Right lobe of liver (tissue), 4 donors: Measurements from ENCODE around the gene RBM39.

ENCODE experiments used
- CTCF ChIP-seq, 4 donors: fragments of 200-600 bp in 3 of 4; fragments of 450-650 bp in 1 of 4; IDR thresholded peaks; one replicate each; pipeline versions ENCODE4 v1.5.1 to v1.8.0; 2016 to 2022; ENCODE audit warnings: antibody characterized with exemption in 4 of 4, mild to moderate bottlenecking in 2 of 4
- POLR2A ChIP-seq: fragments of 450-650 bp; IDR thresholded peaks from one replicate; pipeline ENCODE4 v1.6.1; 2017; ENCODE audit warnings: antibody characterized with exemption, mild to moderate bottlenecking
- donor health status: DM: no; HTN: no; CAD: no.
- donor health status: DM: no; HTN: no; CAD: no.
- donor health status: DM: no; HTN: yes; CAD: no.

GRCh38 chr20:35720165-35721123 is 21.6 kb downstream of the RBM39 start:
- TF ChIP-seq POLR2A (no peak), CTCF (IDR thresholded peaks at IDR 0.05) (no peak)
